ENCODE measurements around the gene MAD2L1BP.
"Not testable (repeated sequence)": the region's sequence is repeated elsewhere in the genome, so short reads cannot be mapped to it uniquely, and the experiment has no call there.

The MAD2L1BP gene

DNA sequence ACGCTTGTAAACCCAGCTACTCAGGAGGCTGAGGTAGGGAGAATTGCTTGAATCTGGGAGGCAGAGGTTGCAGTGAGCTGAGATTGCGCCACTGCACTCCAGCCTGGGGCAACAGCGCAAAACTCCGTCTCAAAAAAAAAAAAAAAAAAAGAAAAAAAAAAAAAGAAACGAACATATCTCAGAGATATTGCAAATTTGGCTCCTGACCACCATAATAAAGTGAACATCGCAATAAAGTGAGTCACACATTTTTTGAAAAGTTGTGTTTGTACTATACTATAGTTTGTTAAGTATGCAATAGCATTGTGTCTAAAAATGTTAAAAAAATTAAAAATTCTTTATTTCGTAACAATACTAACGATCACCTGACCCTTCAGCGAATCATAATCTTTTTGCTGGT, 22.5 kb downstream of the MAD2L1BP start:
- no peak for DNase-seq

DNA sequence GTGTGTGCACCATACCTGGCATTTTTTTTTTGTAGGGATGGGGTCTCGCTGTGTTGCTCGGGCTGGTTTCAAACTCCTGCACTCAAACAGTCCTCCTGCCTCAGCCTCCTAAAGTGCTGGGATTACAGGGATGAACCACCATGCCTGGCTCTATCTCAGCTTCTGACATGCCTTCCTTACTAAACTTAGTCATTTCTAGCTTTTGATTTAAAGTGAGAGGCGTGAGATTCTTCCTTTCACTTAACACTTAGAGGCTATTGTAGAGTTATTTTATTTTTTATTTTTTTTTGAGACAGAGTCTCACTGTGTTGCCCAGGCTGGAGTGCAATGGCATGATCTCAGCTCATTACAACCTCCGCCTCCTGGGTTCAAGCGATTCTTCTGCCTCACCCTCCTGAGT, 27.3 kb downstream of the MAD2L1BP start:
- intact Hi-C loops (cut with DNase I); DNase-seq: not testable (repeated sequence)

More for the DNA sequence above, 22.5 kb downstream of the MAD2L1BP start:
- intact Hi-C loops (cut with DNase I), result no loop called here

DNA sequence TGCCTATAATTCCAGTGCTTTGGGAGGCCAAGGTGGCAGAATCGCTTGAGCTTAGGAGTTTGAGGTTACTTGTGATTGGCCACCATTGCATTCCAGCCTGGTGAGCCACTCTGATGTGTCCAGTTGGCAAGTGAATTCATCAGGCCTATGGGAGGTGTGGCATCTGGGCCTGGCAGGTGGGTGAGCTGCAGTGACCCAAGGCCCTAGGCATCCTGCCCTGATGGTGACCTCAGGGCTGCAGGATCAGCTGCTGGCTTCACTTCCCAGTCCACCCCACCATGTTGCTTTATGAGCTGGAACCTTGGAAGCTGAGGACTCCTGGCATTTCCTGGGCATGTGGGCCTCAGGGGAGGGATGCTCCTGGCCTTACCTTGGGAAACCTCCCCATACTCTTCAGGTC, 29.7 kb downstream of the MAD2L1BP start:
- DNase-seq, result no peak
- intact Hi-C loops (cut with DNase I), result loop anchor here (5.0 kb wide), 1 partner anchor 102 kb away; no protein-coding TSS in a partner anchor

DNA sequence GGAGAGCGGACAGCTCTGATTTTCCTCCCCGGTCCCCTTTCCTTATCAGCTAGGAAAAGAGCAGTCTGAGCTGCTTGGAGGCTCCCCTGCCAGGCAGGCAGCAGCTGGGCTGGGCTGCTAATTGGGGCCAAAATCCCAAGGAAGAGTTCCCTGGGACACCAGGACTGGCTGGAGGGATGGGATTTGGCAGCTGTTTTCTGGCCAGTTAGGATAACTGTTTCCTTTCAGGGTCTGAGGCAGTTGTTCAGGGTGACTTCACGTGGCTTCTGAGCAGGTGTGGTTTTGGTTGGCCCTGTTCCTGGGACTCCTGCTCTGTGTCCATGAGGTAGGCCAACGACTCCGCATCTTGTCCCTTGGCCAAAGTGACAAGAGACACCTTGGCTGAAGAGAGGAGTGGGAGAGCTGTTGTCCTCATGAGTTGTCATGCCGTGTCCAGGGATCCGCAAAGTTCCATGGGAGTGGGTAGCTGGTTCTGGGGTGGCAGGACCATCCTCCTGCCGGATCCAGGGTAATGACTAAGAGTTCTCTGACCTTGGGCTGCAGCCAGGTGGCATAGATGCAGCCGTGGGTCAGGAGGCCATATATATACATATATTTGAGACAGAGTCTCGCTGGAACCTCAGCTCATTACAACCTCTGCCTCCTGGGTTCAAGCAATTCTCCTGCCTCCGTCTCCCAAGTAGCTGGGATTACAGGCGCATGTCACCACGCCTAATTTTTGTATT, 30.7 kb downstream of the MAD2L1BP start:
- intact Hi-C loops (cut with DNase I), result loop anchor here (5.0 kb wide), 1 partner anchor 101 kb away; no protein-coding TSS in a partner anchor
- DNase-seq, result peak in 1 of 10 donors; percentile 66

DNA sequence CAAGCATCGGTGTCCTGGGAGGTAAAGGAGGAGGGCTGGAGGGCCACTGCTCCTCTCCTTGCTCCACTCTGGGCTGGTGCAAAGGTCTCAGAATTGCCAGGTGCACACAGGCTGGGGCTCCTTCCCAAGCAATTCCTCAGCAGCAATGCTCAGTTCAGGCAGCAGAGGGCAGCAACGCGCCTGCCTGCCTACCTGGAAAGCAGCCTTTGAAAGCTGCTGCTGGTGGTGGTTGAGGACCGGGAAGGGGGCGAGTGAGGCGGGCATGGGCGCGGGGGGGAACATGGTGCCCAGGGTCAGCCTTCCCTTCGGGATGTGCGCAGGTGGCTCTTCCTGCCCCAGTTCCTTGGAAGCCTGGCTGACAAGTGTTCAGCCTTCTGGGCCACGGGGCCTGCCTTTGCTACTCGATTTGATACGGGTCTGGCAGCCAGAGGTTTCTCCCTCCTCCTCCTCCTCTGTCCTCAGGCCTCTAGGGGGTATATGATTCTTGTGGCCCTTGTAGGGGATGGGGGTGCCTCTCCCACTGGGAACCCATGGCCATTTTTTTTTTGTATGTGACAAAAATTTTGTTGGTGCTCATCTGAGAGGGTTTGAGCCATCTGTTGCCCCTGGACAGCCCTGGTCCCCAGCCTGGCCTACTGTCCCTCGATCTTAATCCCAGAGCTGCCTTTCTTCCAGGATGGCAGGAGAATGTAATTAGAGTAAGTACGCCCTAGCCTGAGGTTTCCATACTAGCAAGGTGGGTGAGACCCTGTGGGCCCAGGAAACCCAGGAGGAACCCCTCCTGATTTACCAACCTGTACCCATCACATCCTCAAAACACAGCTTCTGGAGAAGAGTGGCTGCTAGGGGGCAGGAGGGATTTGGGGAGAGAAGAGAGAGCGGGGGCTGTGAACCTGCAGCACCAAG, 31.9 kb downstream of the MAD2L1BP start:
- peak; percentile 71 to 98 (median 90) for DNase-seq
- intact Hi-C loops (cut with DNase I), result loop anchor here (1.0 to 5.0 kb wide), 2 partner anchors 100 to 412 kb away; no protein-coding TSS in a partner anchor

DNA sequence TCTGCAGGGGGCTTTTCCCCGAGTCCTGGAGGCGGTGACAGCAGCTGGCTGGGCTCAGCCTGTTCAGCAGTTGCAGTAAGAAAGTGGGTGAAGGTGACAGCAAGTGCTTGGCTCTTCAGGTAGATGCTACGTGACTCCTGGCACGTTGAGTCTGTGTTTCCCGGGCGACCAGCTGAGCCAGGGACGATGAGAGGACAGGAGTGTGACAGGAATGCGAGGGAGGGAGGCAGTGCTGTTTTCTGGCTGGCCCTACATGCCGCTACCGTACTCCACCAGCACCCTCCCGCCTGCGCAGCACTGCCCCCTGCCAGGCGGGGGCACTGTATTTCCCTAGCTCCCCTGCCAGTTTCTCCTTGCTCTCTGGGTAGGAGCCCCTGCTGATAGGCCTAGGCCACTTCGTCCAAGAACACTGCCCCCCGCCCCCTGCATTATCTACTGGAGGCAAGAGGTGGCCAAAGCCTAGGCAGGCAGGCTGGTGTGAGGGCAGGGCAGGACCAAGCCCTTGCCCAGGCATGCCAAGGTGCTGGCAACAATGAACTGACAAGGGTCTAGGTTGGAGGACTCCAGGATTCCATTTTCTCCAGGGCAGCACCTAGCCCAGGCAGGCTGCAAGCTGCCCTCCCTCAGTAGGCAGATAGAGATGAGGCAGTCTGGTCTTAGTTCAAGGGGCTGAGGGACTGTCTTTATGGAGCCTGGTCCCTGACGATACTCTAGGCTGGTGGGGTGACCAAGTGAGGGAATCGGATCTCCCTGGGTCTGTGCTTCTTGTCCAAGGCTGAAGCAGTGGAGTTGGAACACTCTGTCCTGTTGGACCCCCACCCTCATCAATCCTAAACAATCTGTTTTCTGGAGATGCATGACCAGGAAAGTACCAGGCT, 32.8 kb downstream of the MAD2L1BP start:
- peak in 9 of 10 donors; percentile 32 to 96 (median 79) for DNase-seq

DNA sequence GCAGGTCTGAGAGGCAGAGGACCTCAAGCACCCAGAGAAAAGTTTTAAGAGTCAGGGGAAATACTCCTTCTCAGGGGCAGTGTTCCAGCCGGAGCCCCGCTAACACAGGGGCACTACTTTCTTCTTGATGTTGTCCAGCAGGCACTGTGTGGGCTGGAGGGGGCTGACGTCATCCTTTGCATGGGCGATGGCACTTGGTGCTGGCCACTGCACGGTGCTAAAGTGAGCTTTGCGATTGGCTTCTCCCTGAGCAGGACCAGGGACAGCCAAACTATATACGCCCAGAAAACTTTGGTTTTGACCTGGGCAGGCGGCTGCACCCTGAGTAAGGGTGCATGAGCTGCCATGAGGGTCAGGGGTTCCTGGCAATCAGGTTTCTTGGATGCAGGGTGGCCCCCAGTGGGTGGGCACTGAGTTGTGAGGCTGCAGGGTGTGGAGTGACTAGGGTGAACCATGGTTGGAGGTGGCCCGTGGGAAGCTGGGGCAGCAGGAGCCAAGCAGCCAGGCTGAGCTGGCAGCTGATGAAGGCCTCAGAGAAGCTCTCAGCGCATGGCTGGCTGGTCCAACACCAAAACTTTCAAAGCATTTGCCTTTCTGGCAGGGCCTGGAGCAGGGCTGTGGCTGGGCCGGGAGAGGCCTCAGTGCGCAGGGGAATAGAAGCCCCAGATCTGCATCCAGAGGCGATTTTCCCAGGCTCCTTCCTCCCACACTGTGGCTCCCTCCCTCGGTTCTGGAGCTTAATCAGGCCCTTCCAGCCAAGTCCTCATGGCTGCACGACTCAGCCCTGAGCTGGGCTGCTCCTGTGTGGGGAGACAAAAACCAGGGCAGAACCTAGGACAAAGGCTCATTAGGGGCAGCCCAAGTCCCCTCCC, 33.6 kb downstream of the MAD2L1BP start:
- intact Hi-C loops (cut with DNase I), result loop anchor here (5.0 kb wide), 1 partner anchor 98 kb away; no protein-coding TSS in a partner anchor
- DNase-seq, result peak; percentile 27 to 92 (median 58)

More for the DNA sequence above, 32.8 kb downstream of the MAD2L1BP start:
- intact Hi-C loops (cut with DNase I), result loop anchor here (5.0 kb wide), 1 partner anchor 99 kb away; no protein-coding TSS in a partner anchor

DNA sequence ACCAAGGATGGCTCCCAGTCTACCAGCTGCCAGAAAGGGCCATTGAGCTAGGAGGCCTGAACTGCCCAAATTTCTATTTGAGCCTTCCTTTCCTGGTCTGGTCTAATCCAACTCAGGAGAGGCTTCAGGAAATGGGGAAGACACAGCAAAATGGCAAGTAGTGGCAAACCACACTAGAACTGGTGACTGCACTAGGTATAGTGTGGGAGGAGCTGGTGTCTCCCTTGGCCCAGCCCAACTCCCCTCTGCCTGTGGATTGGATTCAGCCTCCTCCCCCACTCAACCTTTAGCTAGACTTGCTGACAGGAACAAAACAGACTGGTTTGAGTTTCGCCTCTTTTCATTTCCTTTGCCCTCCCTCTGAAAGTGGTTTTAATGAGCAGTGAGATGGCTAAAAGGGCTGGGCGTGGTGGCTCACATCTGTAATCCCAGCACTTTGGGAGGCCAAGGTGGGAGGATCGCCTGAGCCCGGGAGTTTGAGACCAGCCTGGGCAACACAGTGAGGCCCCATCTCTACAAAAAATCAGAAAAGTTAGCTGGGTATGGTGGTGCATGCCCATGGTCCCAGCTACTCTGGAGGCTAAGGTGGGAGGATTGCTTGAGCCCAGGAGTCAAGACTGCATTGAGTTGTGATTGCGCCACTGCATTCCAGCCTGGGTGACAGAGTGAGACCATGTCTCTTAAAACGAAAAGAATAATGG, 34.4 kb downstream of the MAD2L1BP start:
- DNase-seq, result no peak
- intact Hi-C loops (cut with DNase I), result loop anchor here (5.0 kb wide), 1 partner anchor 97 kb away; no protein-coding TSS in a partner anchor

DNA sequence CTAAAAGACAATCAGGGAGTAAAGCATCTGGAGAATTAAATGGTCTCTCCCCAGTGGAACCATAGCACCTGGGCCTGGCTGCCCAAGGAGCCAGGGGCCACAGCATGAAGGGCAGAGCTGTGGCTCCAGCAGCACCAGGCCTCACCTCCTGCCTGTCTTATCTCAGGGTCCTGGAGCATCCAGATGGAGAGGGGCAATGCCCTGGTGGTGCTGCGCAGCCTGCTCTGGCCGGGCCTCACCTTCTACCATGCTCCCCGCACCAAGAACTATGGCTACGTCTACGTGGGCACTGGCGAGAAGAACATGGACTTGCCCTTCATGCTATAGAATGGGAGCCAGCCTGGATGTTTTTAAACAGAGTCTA, 35.0 kb downstream of the MAD2L1BP start:
- no peak for DNase-seq
- intact Hi-C loops (cut with DNase I), result no loop called here

DNA sequence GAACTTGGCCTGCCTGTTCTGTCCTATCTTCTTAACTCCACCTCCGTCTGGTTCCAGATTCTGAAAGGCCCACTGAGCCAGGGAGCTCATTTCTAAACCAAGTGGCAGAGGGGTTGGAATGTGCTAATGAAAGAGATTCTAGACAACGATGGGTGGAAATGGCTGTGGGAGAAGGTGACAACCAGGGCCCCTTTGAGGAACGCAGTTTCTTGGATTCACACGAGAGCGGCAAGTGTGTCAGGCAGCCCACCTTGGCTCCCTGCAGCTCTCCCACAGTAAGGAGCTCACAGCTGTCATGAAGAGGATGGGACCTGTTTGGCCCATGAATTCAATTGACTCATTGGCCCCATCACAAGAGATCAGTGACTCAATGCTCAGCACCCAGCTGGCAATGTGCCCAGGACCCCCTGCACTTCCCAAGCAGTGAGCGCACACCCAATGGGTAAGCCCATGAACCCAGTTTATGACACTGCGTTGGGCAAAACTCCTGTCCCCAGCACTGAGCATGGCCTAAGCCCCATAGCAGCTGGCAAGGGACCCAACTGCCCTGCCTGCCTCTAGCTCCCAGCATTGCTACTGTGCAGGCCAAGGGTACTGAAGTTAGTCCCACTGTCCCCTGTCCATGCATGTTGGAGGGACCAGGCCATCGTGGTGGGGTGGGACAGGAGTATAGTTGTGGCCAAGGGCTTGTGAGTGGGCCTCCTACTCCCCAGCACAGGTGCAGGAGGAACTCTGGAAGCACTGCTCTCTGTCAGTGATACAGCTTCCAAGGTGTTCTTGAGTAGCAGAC, 35.6 kb downstream of the MAD2L1BP start:
- DNase-seq, result no peak
- intact Hi-C loops (cut with DNase I), result no loop called here

DNA sequence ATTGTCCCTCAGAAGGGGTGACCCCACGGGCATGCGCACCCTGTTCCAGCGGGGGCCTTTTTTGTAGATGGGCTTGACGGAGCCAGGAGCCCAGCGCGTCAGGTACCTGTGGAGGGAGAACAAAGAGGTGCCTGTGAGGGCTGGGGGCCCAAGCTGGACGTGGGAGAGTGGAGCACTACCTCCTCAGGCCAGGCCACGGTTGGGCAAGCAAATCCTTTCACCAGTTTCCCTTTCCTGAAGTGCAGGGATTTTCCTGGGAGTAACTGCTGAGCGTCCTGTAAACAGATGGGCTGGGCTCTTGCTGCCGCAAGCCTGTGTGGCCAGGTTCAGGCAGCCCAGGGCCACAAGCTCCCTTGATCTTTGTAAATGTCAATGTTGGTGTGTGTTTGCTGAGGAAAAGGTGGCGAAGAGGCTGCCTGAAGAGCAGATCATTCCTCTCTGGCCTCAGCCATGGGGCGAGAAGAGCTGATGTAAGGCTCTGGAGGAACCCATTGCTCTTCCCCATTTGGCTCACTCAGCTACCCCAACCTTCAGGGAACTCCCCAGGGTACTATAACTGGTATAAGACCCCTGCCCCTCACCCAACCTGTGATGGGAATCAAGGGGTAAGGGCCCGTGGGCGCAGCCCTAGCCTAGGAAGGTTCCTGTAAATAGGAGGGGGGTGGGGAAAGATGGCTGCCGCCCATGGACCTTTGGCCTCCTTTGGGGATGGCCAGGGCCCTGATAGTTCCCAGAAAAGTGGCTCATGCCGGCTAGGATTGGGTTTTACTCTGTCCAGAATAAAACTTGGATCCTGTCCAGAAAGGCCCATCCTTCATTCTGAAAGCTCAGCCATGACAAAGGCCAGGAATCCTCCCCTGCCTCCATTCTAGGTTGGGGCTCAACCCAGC, 36.4 kb downstream of the MAD2L1BP start:
- DNase-seq, result no peak
- intact Hi-C loops (cut with DNase I), result no loop called here

DNA sequence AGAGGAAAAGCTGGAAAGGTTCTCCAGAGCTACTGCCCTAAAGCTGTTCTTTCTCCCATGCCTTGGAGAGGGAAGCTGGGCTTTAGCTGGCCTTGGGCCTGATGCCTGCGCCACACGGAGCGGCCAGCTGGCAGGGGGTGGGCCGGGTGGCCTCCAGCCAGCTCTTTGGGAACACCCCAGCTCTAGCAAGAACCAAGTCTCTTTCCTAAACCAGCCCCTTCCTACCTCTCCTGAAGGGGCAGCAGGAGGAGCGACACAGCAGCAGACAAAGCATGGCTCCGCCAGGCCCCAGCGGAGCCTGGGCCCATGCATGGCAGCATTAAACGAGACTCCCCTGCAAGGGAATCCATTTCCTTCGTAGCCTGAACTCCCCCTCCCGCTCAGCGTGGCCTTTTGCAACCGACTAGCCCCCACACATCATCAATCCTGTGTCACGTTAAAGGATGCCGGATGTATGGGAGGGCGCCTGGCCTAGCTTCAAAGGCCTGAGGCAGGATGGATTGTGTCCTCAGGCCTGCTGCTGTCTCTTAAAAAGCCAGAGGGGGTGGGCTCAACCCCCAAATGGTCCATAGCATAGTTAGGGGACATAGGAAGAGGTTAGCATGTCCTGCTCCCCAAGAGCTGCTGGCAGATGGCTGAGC, 37.9 kb downstream of the MAD2L1BP start:
- DNase-seq, result peak in 8 of 10 donors; percentile 33 to 93 (median 67)
- intact Hi-C loops (cut with DNase I), result no loop called here

DNA sequence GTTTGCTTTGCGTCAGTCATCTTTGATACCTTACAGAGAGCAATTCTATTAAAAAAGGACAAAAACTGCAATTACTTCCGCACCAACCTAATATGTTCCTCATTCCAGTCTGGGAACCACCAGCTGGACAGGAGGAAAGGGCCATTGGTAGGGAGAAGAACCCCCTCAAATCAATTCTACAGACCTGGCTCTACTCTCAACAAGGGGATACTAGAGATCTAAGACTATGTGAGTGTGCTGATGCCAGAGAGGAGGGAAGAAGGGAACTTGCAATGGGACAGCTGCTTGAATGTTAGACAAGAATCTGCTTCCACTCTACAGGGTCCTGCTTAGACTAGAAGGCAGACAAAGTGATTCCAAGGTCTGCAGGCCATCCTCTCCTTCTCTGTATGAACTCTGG, 38.7 kb downstream of the MAD2L1BP start:
- no peak for DNase-seq
- intact Hi-C loops (cut with DNase I), result no loop called here

DNA sequence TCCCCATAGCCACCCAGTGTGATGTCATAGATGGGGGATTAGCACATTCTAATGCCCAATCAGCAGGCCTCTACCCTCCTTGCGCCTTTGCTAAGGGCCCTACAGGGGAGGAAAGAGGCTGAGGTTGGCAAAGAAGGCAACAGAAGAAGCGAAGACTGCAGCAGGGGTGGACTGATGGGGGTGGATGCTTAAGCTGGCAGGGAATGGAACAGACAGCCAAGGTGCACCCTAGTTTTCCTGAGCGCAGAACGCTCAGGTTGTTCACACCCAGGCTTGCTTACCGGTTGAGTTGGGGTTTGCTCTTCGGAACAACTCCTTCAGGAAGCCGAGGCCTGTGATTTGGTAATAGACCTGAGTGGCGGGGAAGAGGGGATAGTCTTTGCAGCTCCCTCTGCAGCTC, 39.3 kb downstream of the MAD2L1BP start:
- intact Hi-C loops (cut with DNase I), result no loop called here
- no peak for DNase-seq

DNA sequence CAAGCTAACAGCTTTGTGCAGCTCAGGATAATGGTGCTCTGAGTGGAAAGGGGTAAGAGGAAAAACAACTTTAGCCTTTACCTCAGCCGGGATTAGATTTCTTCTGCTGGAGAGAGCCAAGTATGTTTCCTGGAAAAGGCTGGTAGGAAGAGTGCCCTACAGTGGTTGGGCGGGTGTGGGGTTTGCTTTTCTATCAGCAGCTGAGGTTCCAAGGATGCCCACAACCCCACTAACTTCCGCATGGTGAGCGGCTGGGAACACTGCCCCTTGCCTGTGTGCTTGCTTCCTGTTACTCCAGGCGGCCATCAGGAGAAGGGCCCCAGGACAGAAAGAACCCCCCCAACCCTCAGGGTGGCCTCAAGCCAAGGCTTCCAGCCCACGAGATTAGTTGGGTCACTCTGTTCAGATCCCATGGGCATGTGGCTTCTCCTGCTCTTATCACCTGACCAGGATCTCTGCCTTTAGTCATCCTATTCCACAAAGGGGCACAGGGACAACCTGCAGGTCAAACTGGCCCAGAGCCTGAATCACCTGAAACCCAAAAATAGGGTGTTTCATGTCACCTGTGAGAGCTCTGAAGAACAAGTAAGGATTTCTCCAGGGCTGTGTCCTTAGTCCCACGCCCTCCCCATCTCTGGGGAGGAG, 41.4 kb downstream of the MAD2L1BP start:
- DNase-seq, result no peak
- intact Hi-C loops (cut with DNase I), result no loop called here

DNA sequence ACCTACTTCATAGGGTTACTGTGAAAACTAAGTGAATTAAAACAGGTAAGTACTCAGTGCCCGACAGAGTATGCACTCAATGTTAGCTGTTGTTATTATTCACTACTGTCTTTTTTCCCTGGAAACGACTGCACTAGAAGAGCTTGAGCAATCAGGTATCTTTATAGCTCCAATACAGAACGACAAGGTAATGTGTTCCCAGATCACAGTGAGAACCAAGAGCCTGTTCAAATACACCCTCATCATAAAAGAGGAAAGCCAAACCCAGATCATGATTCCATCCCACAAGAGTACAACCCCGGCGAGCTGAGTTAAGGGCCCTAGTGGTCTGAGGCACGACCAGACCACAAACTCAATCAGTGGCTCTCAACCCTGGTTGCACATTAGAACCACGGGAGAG, 42.1 kb downstream of the MAD2L1BP start:
- intact Hi-C loops (cut with DNase I), result no loop called here
- DNase-seq, result no peak
